Caki2 (cell line): ENCODE data around the gene TMEM89. TPM values are rescaled to one million over a fixed set of nuclear protein-coding genes. Genes with fewer than 3 reads are reported as not detected.

ENCODE experiments used
- DNase-seq: peaks from one replicate; pipeline ENCODE4 v3.0.0-alpha.2; 2015; ENCODE audit warnings: low read depth
- in situ Hi-C: cut with HindIII; loops from 2 replicates; pipeline ENCODE4 v1.10.0; 2016; ENCODE audit warnings: low sequenced_read_pairs, low pct_unique_long_range_greater_than_20kb, mixed read lengths
- total RNA-seq: library from RNA; depleted of rRNA; stranded (reverse); fragments of >200 nt; shearing (Covaris generic); gene quantifications from 2 replicates; pipeline ENCODE4 v1.2.3, GENCODE V29; 2014; ENCODE audit warnings: low replicate concordance

TMEM89 gene
- total RNA-seq, 1 experiment from 2014 or later, result not detected

- in situ Hi-C loops, result no loop called here
- DNase-seq, result no peak
Measured at GRCh38 chr3:48596157-48596556, 25.4 kb downstream of the TMEM89 start.

DNA sequence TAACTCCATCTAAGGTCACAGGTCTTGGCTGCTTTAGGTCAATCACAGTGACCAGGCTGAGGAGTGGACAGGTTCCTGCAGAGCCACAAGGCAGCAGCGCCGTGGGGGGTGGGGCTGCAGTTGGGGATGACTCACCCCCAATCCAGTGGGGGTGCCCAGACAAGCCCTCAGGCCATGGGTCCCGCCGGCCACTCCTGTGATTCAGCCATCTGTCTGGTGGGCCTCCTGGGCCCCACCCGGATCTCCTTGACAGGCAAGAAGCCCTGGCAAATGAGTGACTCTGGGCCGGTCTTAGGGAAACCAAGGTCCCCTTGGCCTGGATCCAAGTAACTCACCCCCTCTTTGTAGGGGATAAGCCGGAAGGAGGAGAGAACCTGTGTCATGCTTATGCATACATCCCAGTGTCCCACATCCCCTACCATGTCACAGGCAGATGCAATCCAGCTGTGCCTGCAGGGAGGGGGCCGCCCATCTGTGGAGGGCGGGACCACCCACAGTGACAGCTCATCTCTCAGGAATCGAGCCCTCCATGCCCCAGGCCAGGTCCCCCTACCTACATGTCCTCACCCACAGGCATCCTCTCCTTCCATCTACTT, 25.9 kb downstream of the TMEM89 start:
- in situ Hi-C loops, result no loop called here
- DNase-seq, result peak; percentile 97

GRCh38 chr3:48595075-48595525, 26.5 kb downstream of the TMEM89 start, which contains the start of gene COL7A1:
Gene COL7A1 (minus strand): TSS chr3:48595329. CDS start chr3:48595159, 170 bp downstream.
- DNase-seq, result no peak
- in situ Hi-C loops, result no loop called here

GRCh38 chr3:48594417-48595049, 27.0 kb downstream of the TMEM89 start:
- in situ Hi-C loops, result no loop called here
- no peak for DNase-seq

DNA sequence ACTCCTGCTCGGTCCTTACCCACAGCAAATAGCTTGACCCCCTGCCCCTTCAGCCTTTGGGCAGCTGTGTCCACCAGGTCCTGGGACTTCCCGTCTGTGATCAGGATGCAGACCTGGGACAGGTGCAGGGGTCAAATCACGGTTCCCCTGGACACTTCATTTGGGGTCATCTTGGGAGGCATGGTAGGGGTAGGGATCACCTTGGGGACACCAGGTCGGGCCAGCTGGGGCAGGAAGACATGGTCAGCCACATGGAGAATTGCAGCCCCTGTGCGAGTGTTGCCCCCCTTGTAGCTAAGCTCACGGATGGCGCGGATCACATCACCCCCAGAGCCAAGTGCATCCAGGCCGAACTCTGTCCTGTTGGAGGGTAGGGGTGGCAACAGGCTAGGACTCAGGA, 28.2 kb downstream of the TMEM89 start:
- in situ Hi-C loops, result no loop called here
- no peak for DNase-seq

GRCh38 chr3:48592519-48593087, 29.0 kb downstream of the TMEM89 start:
- in situ Hi-C loops, result no loop called here
- DNase-seq, result no peak

DNA sequence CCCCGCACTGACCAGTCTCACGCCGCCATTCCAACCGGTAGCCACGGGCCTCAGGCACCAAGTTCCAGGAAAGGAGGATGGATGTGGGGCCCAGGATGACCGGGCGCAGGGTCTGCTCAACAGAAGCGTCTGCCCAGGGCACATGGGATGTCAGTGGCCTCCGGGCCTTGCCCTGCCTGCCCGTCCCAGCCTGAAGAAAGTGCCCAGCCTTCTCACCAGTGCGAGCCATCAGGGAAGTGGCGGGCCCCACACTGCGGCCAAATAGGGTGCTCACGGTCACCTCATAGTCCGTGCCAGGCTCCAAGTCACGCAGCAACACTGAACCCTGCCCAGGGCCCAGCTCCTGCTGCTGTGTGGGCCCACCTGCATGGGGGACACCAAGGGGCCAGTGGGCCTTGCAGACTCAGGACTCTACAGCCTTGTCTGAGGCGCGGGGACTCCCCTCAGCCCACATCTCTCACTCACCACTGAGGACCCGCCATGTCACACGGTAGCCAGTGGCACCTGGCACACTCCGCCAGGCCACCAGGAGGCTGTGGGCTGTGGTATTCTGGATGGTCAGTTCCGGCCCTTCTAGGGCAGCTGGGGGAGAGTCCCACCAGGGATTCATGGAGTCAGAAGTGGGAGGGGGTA, 29.6 kb downstream of the TMEM89 start:
- in situ Hi-C loops, result no loop called here
- no peak for DNase-seq

- no peak for DNase-seq
- in situ Hi-C loops, result no loop called here
Measured at GRCh38 chr3:48591436-48591835, 30.1 kb downstream of the TMEM89 start.

GRCh38 chr3:48588230-48588629, 33.3 kb downstream of the TMEM89 start:
- in situ Hi-C loops, result no loop called here
- DNase-seq, result no peak

DNA sequence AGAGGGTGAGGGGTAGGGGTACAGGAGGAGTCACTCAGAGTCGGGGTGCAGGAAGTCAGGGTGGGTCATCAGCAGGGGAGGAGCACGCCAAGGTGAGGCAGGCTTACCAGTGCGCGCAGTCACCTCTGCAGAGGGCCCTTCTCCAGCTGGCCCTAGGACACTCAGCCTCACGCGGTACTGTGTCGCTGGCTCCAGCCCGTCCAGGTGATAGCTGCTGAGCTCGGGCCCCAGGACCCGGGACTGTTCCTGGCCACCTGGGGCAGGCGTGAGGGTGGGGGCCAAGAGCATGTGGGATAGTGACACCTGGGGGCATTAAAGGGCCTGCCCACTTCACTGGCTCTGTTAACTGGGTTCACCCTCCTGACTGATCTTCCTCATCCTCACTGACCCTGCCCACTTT, 33.9 kb downstream of the TMEM89 start:
- DNase-seq, result no peak
- in situ Hi-C loops, result no loop called here

- no peak for DNase-seq
- in situ Hi-C loops, result no loop called here
Measured at GRCh38 chr3:48585411-48585810, 36.2 kb downstream of the TMEM89 start.

- no peak for DNase-seq
- in situ Hi-C loops, result no loop called here
Measured at GRCh38 chr3:48584836-48585235, 36.7 kb downstream of the TMEM89 start.

DNA sequence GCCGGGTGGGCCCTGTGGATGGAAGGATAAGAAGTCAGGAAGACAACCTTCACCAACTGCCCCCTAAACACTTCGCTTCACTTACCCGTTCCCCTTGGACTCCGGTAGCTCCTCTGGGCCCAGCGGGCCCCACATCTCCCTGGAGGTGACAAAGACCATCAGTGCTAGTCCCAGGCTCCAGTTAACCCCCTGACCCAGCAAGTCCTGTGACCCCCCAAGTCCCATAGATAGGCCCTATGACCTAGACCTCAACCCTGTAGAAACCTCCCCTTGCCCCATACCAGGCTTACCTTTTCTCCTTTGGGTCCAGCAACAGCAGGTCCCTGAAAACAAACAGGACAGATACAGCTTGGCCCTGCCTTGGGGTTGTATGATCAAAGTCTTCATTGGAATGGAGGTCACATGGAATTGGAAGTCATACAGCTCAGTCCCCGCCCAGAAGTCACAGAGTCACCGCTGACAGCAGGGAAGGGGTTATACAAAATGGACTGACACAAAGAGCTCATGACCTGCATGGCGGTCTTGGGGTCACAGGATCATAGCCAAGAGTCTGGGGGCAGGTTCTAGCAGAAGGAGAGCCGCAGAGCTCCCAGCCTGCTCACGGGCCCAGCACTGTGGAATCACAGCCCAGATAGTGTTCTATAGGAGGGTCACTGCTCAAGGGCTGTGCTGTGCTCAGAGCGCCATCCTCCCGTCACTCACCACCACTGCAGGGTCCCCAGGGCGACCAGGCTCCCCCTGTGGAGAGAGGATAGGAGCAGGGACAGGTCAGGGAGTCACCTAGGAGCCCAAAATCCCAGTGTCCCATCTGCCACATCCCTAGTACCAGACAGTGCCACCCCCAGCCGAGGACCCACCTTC, 39.7 kb downstream of the TMEM89 start:
- in situ Hi-C loops, result no loop called here
- DNase-seq, result no peak

DNA sequence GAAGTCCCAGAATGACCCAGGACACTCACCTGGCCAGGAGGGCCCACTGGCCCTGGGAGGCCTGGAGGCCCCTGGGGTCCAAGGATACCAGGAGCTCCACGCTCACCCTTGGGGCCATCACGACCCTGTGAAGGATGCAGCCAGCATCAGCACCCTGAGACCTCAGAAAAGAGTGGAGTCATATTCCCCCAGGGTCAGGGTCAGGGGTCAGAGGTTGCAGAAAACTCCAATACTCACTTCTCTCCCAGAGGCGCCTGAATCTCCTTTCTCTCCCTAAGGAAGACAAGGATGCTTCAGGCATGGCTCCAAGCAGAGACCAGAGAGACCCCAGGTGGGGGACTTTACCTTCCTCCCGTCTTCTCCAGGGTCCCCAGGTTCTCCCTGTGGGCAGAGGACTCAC, 44.9 kb downstream of the TMEM89 start:
- in situ Hi-C loops, result no loop called here
- DNase-seq, result no peak

DNA sequence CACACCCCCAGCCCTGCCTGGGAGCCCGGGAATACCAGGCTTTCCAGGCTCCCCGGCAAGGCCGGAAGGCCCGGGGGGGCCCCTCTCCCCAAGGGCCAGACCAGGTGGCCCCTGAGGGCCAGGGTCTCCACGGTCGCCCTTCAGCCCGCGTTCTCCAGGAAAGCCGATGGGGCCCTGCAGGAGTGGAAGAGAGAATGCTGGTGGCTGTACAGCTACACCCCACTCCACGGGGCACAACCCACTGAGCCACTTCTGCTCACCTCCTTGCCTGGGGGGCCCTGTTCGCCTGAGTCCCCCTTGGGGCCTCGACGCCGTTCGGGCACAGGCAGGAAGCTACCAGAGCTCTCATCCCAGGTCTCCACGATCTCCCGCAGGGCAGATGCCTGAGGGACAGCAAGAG, 46.2 kb downstream of the TMEM89 start:
- in situ Hi-C loops, result no loop called here
- no peak for DNase-seq

DNA sequence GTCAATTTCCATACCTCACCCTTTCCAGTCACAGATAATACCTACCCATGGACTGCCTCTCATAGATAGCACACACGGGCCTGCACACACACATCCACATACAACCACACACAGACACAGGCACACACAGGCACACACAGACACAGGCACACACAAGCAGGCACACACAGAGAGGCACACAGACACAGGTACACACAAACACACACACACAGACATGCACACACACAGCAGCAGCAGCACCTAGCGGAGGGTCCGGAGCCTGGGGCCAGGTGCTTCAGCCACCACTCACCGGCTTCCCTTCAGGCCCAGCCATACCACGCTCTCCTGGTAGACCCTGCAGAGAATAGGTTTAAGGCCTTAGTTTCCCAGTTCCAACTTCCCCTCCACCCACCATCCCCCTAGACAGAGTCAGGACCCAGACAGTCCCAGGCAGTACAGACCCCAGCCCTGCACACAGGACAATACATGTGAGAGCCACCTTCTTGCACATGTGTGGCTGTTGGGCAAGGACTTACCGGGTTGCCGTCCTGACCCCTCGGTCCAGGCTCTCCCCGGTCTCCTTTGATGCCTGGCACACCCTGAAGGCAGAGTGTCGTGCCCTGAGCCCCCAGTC, 47.5 kb downstream of the TMEM89 start:
- no peak for DNase-seq
- in situ Hi-C loops, result no loop called here

DNA sequence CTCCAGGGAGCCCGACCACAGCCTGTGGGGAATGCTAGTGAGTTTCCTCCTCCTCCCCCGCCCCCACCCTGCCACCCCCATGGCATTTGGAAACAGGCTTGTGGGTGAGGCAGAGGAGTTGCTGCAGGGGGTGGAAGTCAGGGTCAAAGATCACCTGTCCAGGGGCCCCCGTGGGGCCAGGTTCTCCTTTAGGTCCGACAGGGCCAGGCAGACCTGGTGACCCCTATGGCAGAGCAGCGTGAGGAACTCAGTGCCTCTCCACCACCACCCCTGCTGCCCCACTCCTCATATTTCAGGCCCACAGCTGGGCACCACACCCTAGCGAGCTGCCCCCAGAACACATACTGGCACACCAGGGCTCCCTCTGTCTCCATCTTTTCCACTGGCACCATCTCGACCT, 49.1 kb downstream of the TMEM89 start:
- in situ Hi-C loops, result no loop called here
- no peak for DNase-seq

GRCh38 chr3:48571938-48572337, 49.6 kb downstream of the TMEM89 start:
- in situ Hi-C loops, result no loop called here
- DNase-seq, result no peak
